ENCODE results near the gene FBXO38.

FBXO38 gene

DNA sequence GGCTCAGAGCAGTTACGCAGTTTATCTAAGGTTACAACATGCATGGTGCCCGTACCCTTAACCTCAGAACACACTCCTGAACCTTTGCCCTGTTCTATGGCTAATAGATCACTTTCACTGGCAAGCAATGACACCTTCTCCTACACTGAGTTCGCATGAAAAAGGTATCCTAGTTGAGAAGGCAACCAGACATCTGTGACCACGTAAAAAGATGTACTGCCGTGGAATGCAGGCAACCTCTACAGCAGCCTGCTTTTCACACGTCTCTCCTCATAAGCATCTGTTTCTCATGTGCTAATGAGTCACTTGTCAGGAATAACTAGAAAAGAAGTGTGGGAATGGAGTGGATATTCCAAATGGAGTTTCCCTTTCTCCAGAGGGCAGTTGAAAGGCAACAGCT is 71.4 kb downstream of the FBXO38 start:
- no peak overlapping the region for H3K4me3 ChIP-seq (ENCODE audit: low read depth, low read length)
- TF ChIP-seq, protein P1, sequence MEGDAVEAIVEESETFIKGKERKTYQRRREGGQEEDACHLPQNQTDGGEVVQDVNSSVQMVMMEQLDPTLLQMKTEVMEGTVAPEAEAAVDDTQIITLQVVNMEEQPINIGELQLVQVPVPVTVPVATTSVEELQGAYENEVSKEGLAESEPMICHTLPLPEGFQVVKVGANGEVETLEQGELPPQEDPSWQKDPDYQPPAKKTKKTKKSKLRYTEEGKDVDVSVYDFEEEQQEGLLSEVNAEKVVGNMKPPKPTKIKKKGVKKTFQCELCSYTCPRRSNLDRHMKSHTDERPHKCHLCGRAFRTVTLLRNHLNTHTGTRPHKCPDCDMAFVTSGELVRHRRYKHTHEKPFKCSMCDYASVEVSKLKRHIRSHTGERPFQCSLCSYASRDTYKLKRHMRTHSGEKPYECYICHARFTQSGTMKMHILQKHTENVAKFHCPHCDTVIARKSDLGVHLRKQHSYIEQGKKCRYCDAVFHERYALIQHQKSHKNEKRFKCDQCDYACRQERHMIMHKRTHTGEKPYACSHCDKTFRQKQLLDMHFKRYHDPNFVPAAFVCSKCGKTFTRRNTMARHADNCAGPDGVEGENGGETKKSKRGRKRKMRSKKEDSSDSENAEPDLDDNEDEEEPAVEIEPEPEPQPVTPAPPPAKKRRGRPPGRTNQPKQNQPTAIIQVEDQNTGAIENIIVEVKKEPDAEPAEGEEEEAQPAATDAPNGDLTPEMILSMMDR (IDR thresholded peaks at IDR 0.05; ENCODE audit: low read depth, low read length) = no peak
- no peak for DNase-seq (ENCODE audit: low read depth, low spot score)
- in situ Hi-C loops (cut with HindIII; ENCODE audit: low sequenced_read_pairs) = no loop called here

DNA sequence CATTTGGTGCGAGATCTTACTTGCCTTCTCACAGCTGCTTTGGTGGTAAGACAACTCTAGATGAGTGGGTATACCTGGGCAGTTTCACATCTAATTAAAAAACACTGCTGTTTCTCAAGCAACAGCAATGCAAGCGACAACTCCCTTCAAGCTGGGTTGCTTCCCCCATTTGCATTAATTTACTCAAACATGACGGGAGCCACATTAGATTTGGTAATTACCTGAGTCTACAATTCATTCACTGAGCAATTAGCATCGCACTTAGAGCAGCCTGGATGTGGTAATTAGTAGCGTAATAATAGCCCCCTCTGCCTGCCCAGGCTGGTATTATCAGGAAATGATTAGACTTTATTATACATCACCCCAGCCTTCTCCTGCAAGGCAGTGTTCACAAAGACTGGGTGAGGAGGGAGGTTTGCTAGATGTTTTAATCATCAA is 73.4 kb downstream of the FBXO38 start:
- H3K4me3 ChIP-seq (ENCODE audit: low read depth, low read length) = no peak overlapping the region
- in situ Hi-C loops (cut with HindIII; ENCODE audit: low sequenced_read_pairs) = no loop called here
- TF ChIP-seq, protein P1 (IDR thresholded peaks at IDR 0.05; ENCODE audit: low read depth, low read length) = peak; percentile 42
- DNase-seq (ENCODE audit: low read depth, low spot score) = no peak

DNA sequence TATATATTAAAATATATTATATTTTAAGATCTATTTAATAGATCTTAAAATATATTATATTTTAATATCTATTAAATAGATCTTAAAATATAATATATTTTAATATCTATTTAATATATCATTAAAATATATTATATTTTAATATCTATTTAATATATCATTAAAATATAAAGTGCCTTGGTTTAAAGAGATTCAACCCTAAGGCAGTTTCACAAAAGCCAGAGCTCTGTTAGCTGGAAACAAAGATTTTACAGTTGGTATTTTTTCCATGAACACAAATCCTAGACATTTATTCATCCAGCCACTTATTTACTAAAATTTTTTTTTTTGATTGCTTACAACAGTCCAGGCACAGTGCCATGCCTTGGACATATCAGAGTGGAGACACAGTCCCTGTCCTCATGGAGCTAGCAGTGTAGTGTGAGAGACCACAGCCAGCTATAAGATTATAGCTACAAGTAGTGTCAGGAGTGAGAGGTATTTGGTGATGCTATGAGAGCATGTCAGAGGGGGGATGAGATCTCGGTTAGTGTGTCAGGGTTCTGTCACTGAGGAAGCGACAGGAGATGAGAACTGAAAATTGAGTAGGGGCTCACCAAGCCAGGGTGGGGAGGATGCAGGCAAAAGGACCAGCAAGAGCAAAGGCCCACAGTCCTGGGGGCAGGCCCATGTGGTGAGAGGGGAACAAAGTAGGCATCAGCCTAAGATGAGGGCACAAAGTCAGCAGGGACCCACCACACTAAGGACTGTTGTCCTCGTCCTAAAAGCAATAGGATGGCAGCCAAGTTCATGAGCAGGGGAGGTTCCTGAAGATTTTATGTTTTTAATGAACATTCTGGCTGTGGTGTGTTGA is 74.5 kb downstream of the FBXO38 start:
- in situ Hi-C loops (cut with HindIII; ENCODE audit: low sequenced_read_pairs) = no loop called here
- TF ChIP-seq, protein P1 (IDR thresholded peaks at IDR 0.05; ENCODE audit: low read depth, low read length) = no peak

DNA sequence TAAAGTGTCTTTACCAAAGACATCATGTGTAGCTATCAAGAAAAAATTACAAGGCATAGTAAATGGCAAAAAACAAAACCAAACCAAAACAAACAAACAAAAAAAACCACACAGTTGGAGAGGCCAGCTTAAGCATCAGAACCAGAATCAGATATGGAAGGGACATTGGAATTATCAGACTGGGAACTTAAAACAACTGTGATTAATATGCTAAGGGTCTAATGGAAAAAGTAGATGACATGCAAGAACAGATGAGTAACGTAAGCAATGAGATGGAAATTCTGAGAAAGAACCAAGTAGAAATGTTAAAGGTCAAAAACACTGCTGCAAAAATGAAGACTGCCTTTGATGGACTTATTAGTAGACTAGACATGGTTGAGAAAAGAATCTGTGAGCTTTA is 75.9 kb downstream of the FBXO38 start:
- in situ Hi-C loops (cut with HindIII; ENCODE audit: low sequenced_read_pairs) = no loop called here
- H3K4me3 ChIP-seq (ENCODE audit: low read depth, low read length) = no peak overlapping the region
- TF ChIP-seq, protein P1 (IDR thresholded peaks at IDR 0.05; ENCODE audit: low read depth, low read length) = no peak
- no peak for DNase-seq (ENCODE audit: low read depth, low spot score)

More for the DNA sequence above, 74.5 kb downstream of the FBXO38 start:
- DNase-seq (ENCODE audit: low read depth, low spot score) = no peak
- no peak overlapping the region for H3K4me3 ChIP-seq (ENCODE audit: low read depth, low read length)

DNA sequence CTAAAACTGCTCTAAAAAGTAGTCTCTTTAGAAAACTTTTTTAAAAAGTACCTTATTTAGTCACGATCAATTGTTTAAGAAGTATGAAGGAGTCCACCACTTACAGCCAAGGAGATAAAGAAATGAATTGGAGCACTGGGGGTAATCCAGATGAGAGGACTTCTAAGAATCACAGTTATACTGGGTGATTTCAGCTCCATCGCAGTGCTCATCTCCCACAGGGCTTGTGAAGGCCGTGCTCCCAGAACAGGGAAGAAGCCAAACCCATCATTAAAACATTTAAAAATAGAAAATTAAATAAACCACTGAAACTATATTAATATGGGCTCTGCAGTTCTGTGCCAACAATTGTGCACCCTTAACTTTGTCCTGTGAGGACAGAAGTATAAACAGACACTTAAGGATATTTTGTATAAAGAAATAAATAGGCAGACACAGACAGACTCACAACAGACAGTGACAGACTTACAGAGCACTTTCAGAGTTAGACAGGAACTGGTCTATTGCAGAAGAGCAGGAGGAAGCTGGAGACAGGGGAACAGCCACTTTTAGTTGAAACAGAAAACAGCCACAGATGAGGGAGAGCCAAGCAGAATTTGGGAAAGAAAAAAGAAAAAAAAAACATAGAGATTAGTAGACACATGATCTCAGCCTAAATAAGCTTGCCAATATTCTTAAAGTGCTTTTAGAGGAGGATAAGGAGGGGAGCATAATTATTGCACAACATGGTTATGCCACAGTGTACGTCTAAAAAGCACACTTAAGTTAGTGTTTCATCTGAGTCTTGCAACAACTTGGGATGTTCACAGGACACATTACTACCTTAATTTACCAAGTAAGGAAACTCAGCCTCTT is 81.8 kb downstream of the FBXO38 start:
- in situ Hi-C loops (cut with HindIII; ENCODE audit: low sequenced_read_pairs) = no loop called here
- no peak for DNase-seq (ENCODE audit: low read depth, low spot score)
- TF ChIP-seq, protein P1 (IDR thresholded peaks at IDR 0.05; ENCODE audit: low read depth, low read length) = no peak
- no peak overlapping the region for H3K4me3 ChIP-seq (ENCODE audit: low read depth, low read length)

DNA sequence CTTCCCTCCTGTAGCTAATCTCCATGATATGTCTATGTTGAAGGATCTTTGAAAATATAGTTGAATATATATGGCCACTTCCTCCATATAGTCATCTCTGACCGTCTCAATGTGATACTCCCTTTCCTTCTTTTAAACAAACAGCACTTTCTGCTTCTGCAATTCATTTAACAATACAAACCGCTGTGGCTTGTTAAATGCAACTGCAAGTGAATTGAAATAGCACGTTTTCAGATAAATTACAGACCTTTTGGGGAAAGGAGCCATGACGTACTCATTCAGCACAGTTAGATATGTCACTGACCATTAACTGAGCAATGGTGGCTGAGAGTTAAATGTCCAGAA is 82.5 kb downstream of the FBXO38 start:
- TF ChIP-seq, protein P1 (IDR thresholded peaks at IDR 0.05; ENCODE audit: low read depth, low read length) = no peak
- no peak overlapping the region for H3K4me3 ChIP-seq (ENCODE audit: low read depth, low read length)
- no peak for DNase-seq (ENCODE audit: low read depth, low spot score)
- in situ Hi-C loops (cut with HindIII; ENCODE audit: low sequenced_read_pairs) = no loop called here
